ENCODE data around the gene SERAC1. TPM values are rescaled to one million over a fixed set of nuclear protein-coding genes. Genes with fewer than 3 reads are reported as not detected.
"Not testable (repeated sequence)": the region's sequence is repeated elsewhere in the genome, so short reads cannot be mapped to it uniquely, and the experiment has no call there.

SERAC1 gene
- total RNA-seq, 4 donors from 2014 or later = 6.5 to 15.7 (median 6.8) TPM

DNA sequence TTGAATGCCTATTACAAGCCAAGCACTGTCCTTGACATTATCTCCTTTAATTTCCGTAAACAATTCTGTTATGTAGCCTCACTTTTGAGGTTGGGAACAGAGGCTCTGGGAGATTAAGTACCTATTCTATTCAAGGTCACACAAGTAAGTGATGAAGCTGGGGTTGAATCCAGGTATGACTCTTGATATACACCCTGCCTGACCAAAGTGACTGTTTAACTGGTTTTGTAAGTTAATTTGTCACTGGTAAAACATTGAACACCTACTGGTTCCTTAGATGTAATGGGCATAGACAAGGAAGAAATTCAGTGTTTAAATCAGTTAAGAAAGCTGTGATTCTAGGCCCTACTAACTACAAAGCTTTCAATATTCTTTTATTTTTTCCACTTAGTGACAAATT lies 23.0 kb upstream of the SERAC1 start:
- H3K4me1 ChIP-seq = no peaks in the 10 kb centered on the region
- H3K27me3 ChIP-seq = no peaks in the 10 kb centered on the region
- no peak for TF ChIP-seq POLR2A (IDR thresholded peaks at IDR 0.05)
- TF ChIP-seq, protein P1, sequence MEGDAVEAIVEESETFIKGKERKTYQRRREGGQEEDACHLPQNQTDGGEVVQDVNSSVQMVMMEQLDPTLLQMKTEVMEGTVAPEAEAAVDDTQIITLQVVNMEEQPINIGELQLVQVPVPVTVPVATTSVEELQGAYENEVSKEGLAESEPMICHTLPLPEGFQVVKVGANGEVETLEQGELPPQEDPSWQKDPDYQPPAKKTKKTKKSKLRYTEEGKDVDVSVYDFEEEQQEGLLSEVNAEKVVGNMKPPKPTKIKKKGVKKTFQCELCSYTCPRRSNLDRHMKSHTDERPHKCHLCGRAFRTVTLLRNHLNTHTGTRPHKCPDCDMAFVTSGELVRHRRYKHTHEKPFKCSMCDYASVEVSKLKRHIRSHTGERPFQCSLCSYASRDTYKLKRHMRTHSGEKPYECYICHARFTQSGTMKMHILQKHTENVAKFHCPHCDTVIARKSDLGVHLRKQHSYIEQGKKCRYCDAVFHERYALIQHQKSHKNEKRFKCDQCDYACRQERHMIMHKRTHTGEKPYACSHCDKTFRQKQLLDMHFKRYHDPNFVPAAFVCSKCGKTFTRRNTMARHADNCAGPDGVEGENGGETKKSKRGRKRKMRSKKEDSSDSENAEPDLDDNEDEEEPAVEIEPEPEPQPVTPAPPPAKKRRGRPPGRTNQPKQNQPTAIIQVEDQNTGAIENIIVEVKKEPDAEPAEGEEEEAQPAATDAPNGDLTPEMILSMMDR (IDR thresholded peaks at IDR 0.05) = no peak
- H3K9me3 ChIP-seq = no peaks in the 10 kb centered on the region
- H3K36me3 ChIP-seq = peaks cover 0 to 25% (median 0%) of the 10 kb centered on the region in 3 donors
- H3K27ac ChIP-seq = no peak overlapping the region
- DNase-seq = no peak
- no peak overlapping the region for H3K4me3 ChIP-seq

- Histone ChIP-seq H3K27ac (no peak overlapping the region), H3K36me3 (peaks cover 0 to 25% (median 0%) of the 10 kb centered on the region in 3 donors), H3K27me3 (no peaks in the 10 kb centered on the region), H3K4me3 (no peak overlapping the region), H3K4me1 (no peaks in the 10 kb centered on the region), H3K9me3 (no peaks in the 10 kb centered on the region)
- no peak for DNase-seq
- TF ChIP-seq POLR2A (IDR thresholded peaks at IDR 0.05) = no peak
- TF ChIP-seq, protein P1 (IDR thresholded peaks at IDR 0.05) = no peak
These were observed 20.5 kb upstream of the SERAC1 start for GRCh38 chr6:158188591-158188990.

GRCh38 chr6:158185729-158186456 lies 17.8 kb upstream of the SERAC1 start:
- Histone ChIP-seq H3K9me3 (no peaks in the 10 kb centered on the region), H3K4me1 (no peaks in the 10 kb centered on the region), H3K4me3 (no peak overlapping the region), H3K27me3 (no peaks in the 10 kb centered on the region), H3K36me3 (peaks cover 0 to 8% (median 0%) of the 10 kb centered on the region in 3 donors), H3K27ac (no peak overlapping the region)
- TF ChIP-seq, protein P1 (IDR thresholded peaks at IDR 0.05) = no peak
- TF ChIP-seq POLR2A (IDR thresholded peaks at IDR 0.05) = no peak
- no peak for DNase-seq

DNA sequence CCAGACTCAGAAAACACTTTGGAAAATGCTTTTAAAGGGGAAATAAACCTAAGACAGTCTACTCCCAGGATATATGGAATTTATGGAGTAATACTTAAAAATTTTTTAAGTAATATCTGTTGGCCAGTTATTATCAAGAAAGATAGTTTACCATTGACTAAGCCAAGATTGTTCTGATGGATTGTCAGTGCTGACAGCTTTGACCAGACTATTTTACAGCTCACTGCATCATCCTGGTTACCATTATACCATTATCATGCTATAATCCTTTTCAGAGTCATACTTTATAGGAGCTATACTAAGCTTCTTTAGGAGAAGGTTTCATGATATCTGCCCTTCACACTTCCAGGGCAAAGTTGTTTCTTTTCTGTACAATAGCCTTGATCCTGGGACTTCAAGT lies 16.5 kb upstream of the SERAC1 start:
- Histone ChIP-seq H3K36me3 (peaks cover 0 to 8% (median 0%) of the 10 kb centered on the region in 3 donors), H3K9me3 (no peaks in the 10 kb centered on the region), H3K4me1 (no peaks in the 10 kb centered on the region), H3K4me3 (no peak overlapping the region), H3K27me3 (no peaks in the 10 kb centered on the region), H3K27ac (no peak overlapping the region)
- TF ChIP-seq POLR2A (IDR thresholded peaks at IDR 0.05) = no peak
- TF ChIP-seq, protein P1 (IDR thresholded peaks at IDR 0.05) = no peak
- DNase-seq = no peak

- H3K27me3 ChIP-seq, H3K4me1 ChIP-seq, H3K27ac ChIP-seq, H3K4me3 ChIP-seq, H3K36me3 ChIP-seq, DNase-seq, H3K9me3 ChIP-seq: not testable (repeated sequence)
These were observed 15.3 kb upstream of the SERAC1 start for GRCh38 chr6:158183174-158183972.

GRCh38 chr6:158177712-158178111 lies 9.7 kb upstream of the SERAC1 start:
- DNase-seq = not testable (repeated sequence)

More at GRCh38 chr6:158177712-158178111, 9.7 kb upstream of the SERAC1 start:
- not testable (repeated sequence) for H3K4me3 ChIP-seq, H3K4me1 ChIP-seq, H3K27ac ChIP-seq, H3K9me3 ChIP-seq, H3K27me3 ChIP-seq, H3K36me3 ChIP-seq
